Measurements from ENCODE around the gene DSCAM. TPM values are rescaled to one million over a fixed set of nuclear protein-coding genes. Genes with fewer than 3 reads are reported as not detected.

The DSCAM gene
- polyA plus RNA-seq, 1 donor, result 0.85 TPM

- WGBS (ENCODE audit: insufficient coverage, low lambda C conversion rate), result no CpG with 5 or more reads among the region's 24 CpGs
- Histone ChIP-seq H3K36me3 (ENCODE audit: control insufficient read depth, insufficient read depth, low read length) (no peaks in the 10 kb centered on the region), H3K9me3 (ENCODE audit: control insufficient read depth, low read depth, low read length) (no peaks in the 10 kb centered on the region), H3K27me3 (ENCODE audit: control insufficient read depth, insufficient read depth, low read length) (peaks cover under 1% of the 10 kb centered on the region), H3K27ac (ENCODE audit: low read length) (no peak overlapping the region), H3K4me3 (ENCODE audit: low read length) (no peak overlapping the region), H3K4me1 (ENCODE audit: control insufficient read depth, insufficient read depth, low read length) (no peaks in the 10 kb centered on the region)
- DNase-seq, result no peak
Observed at GRCh38 chr21:40853956-40854688, 7.2 kb upstream of the DSCAM start.

GRCh38 chr21:40852563-40852962, 5.6 kb upstream of the DSCAM start:
- no peak for DNase-seq
- Histone ChIP-seq H3K4me3 (ENCODE audit: low read length) (no peak overlapping the region), H3K27me3 (ENCODE audit: control insufficient read depth, insufficient read depth, low read length) (peaks cover 14% of the 10 kb centered on the region), H3K27ac (ENCODE audit: low read length) (no peak overlapping the region), H3K4me1 (ENCODE audit: control insufficient read depth, insufficient read depth, low read length) (no peaks in the 10 kb centered on the region), H3K9me3 (ENCODE audit: control insufficient read depth, low read depth, low read length) (no peaks in the 10 kb centered on the region), H3K36me3 (ENCODE audit: control insufficient read depth, insufficient read depth, low read length) (no peaks in the 10 kb centered on the region)
- WGBS (ENCODE audit: insufficient coverage, low lambda C conversion rate), result 80% methylated on average over 2 of the region's 5 CpGs

GRCh38 chr21:40851749-40852148, 4.8 kb upstream of the DSCAM start:
- no peak for DNase-seq
- Histone ChIP-seq H3K4me3 (ENCODE audit: low read length) (no peak overlapping the region), H3K9me3 (ENCODE audit: control insufficient read depth, low read depth, low read length) (no peaks in the 10 kb centered on the region), H3K4me1 (ENCODE audit: control insufficient read depth, insufficient read depth, low read length) (no peaks in the 10 kb centered on the region), H3K36me3 (ENCODE audit: control insufficient read depth, insufficient read depth, low read length) (no peaks in the 10 kb centered on the region), H3K27me3 (ENCODE audit: control insufficient read depth, insufficient read depth, low read length) (peaks cover 21% of the 10 kb centered on the region), H3K27ac (ENCODE audit: low read length) (no peak overlapping the region)
- no CpG with 5 or more reads among the region's 2 CpGs for WGBS (ENCODE audit: insufficient coverage, low lambda C conversion rate)

- no CpG with 5 or more reads among the region's 1 CpG for WGBS (ENCODE audit: insufficient coverage, low lambda C conversion rate)
- Histone ChIP-seq H3K9me3 (ENCODE audit: control insufficient read depth, low read depth, low read length) (no peaks in the 10 kb centered on the region), H3K36me3 (ENCODE audit: control insufficient read depth, insufficient read depth, low read length) (no peaks in the 10 kb centered on the region), H3K4me1 (ENCODE audit: control insufficient read depth, insufficient read depth, low read length) (no peaks in the 10 kb centered on the region), H3K4me3 (ENCODE audit: low read length) (no peak overlapping the region), H3K27ac (ENCODE audit: low read length) (no peak overlapping the region), H3K27me3 (ENCODE audit: control insufficient read depth, insufficient read depth, low read length) (peaks cover 31% of the 10 kb centered on the region)
- no peak for DNase-seq
Observed at GRCh38 chr21:40850071-40850470, 3.1 kb upstream of the DSCAM start.

- Histone ChIP-seq H3K9me3 (ENCODE audit: control insufficient read depth, low read depth, low read length) (no peaks in the 10 kb centered on the region), H3K4me1 (ENCODE audit: control insufficient read depth, insufficient read depth, low read length) (no peaks in the 10 kb centered on the region), H3K36me3 (ENCODE audit: control insufficient read depth, insufficient read depth, low read length) (no peaks in the 10 kb centered on the region), H3K27me3 (ENCODE audit: control insufficient read depth, insufficient read depth, low read length) (peaks cover 40% of the 10 kb centered on the region), H3K4me3 (ENCODE audit: low read length) (no peak overlapping the region), H3K27ac (ENCODE audit: low read length) (no peak overlapping the region)
- DNase-seq, result no peak
- no CpG with 5 or more reads among the region's 6 CpGs for WGBS (ENCODE audit: insufficient coverage, low lambda C conversion rate)
Observed at GRCh38 chr21:40847951-40848350, 993 bp upstream of the DSCAM start.

GRCh38 chr21:40846103-40846502, 855 bp downstream of the DSCAM start:
- Histone ChIP-seq H3K36me3 (ENCODE audit: control insufficient read depth, insufficient read depth, low read length) (no peaks in the 10 kb centered on the region), H3K4me1 (ENCODE audit: control insufficient read depth, insufficient read depth, low read length) (no peaks in the 10 kb centered on the region), H3K27ac (ENCODE audit: low read length) (peak overlapping the region; percentile 38), H3K4me3 (ENCODE audit: low read length) (peak overlapping the region; percentile 10), H3K9me3 (ENCODE audit: control insufficient read depth, low read depth, low read length) (no peaks in the 10 kb centered on the region), H3K27me3 (ENCODE audit: control insufficient read depth, insufficient read depth, low read length) (peaks cover 55% of the 10 kb centered on the region)
- no peak for DNase-seq
- no CpG with 5 or more reads among the region's 5 CpGs for WGBS (ENCODE audit: insufficient coverage, low lambda C conversion rate)

GRCh38 chr21:40845441-40845995, 1.4 kb downstream of the DSCAM start:
- no peak overlapping the region for H3K4me3 ChIP-seq (ENCODE audit: low read length)
- H3K27ac ChIP-seq (ENCODE audit: low read length), result peak overlapping the region; percentile 38
- H3K4me1 ChIP-seq (ENCODE audit: control insufficient read depth, insufficient read depth, low read length), result no peaks in the 10 kb centered on the region
- 91% methylated on average over 2 of the region's 5 CpGs for WGBS (ENCODE audit: insufficient coverage, low lambda C conversion rate)
- H3K36me3 ChIP-seq (ENCODE audit: control insufficient read depth, insufficient read depth, low read length), result no peaks in the 10 kb centered on the region
- H3K9me3 ChIP-seq (ENCODE audit: control insufficient read depth, low read depth, low read length), result no peaks in the 10 kb centered on the region
- peaks cover 61% of the 10 kb centered on the region for H3K27me3 ChIP-seq (ENCODE audit: control insufficient read depth, insufficient read depth, low read length)
- no peak for DNase-seq

- H3K36me3 ChIP-seq (ENCODE audit: control insufficient read depth, insufficient read depth, low read length), result no peaks in the 10 kb centered on the region
- H3K27me3 ChIP-seq (ENCODE audit: control insufficient read depth, insufficient read depth, low read length), result peaks cover 65% of the 10 kb centered on the region
- H3K4me3 ChIP-seq (ENCODE audit: low read length), result no peak overlapping the region
- H3K27ac ChIP-seq (ENCODE audit: low read length), result no peak overlapping the region
- 84% methylated on average over 3 of the region's 5 CpGs for WGBS (ENCODE audit: insufficient coverage, low lambda C conversion rate)
- H3K4me1 ChIP-seq (ENCODE audit: control insufficient read depth, insufficient read depth, low read length), result no peaks in the 10 kb centered on the region
- DNase-seq, result no peak
- H3K9me3 ChIP-seq (ENCODE audit: control insufficient read depth, low read depth, low read length), result no peaks in the 10 kb centered on the region
Observed at GRCh38 chr21:40844935-40845334, 2.0 kb downstream of the DSCAM start.

GRCh38 chr21:40842197-40842552, 4.8 kb downstream of the DSCAM start:
- H3K27me3 ChIP-seq (ENCODE audit: control insufficient read depth, insufficient read depth, low read length), result peaks cover 48% of the 10 kb centered on the region

GRCh38 chr21:40841524-40842196, 5.3 kb downstream of the DSCAM start:
- Histone ChIP-seq H3K9me3 (ENCODE audit: control insufficient read depth, low read depth, low read length) (no peaks in the 10 kb centered on the region), H3K4me3 (ENCODE audit: low read length) (peak overlapping the region; percentile 18), H3K36me3 (ENCODE audit: control insufficient read depth, insufficient read depth, low read length) (no peaks in the 10 kb centered on the region), H3K4me1 (ENCODE audit: control insufficient read depth, insufficient read depth, low read length) (no peaks in the 10 kb centered on the region), H3K27ac (ENCODE audit: low read length) (no peak overlapping the region), H3K27me3 (ENCODE audit: control insufficient read depth, insufficient read depth, low read length) (peaks cover 44% of the 10 kb centered on the region)
- no CpG with 5 or more reads among the region's 39 CpGs for WGBS (ENCODE audit: insufficient coverage, low lambda C conversion rate)
- DNase-seq, result peak; percentile 25 to 40

More at GRCh38 chr21:40842197-40842552, 4.8 kb downstream of the DSCAM start:
- no peaks in the 10 kb centered on the region for H3K9me3 ChIP-seq (ENCODE audit: control insufficient read depth, low read depth, low read length)
- no peak overlapping the region for H3K27ac ChIP-seq (ENCODE audit: low read length)
- no peak overlapping the region for H3K4me3 ChIP-seq (ENCODE audit: low read length)
- H3K36me3 ChIP-seq (ENCODE audit: control insufficient read depth, insufficient read depth, low read length), result no peaks in the 10 kb centered on the region
- H3K4me1 ChIP-seq (ENCODE audit: control insufficient read depth, insufficient read depth, low read length), result no peaks in the 10 kb centered on the region
- 69% methylated on average over 6 of the region's 11 CpGs for WGBS (ENCODE audit: insufficient coverage, low lambda C conversion rate)
- DNase-seq, result no peak

All from large intestine (tissue), 3 donors.